Ishikawa (cell line): ENCODE measurements around the gene SVEP1.

Experiments used
- CEBPB ChIP-seq: IDR thresholded peaks from 2 replicates; pipeline ENCODE4 v1.6.1; 2012
- CREB1 ChIP-seq: IDR thresholded peaks from 2 replicates; pipeline ENCODE4 v1.6.1; 2012; ENCODE audit warnings: low read depth
- EGR1 ChIP-seq: IDR thresholded peaks from 2 replicates; pipeline ENCODE4 v1.6.1; 2012
- EP300 ChIP-seq: IDR thresholded peaks from 2 replicates; pipeline ENCODE4 v1.6.1; 2012; ENCODE audit warnings: borderline replicate concordance
- FOXM1 ChIP-seq: IDR thresholded peaks from 2 replicates; pipeline ENCODE4 v1.6.1; 2012; ENCODE audit warnings: low read depth, borderline replicate concordance
- NFIC ChIP-seq: IDR thresholded peaks from 2 replicates; pipeline ENCODE4 v1.6.1; 2012
- RAD21 ChIP-seq: IDR thresholded peaks from 2 replicates; pipeline ENCODE4 v1.6.1; 2012; ENCODE audit warnings: low read depth
- TAF1 ChIP-seq: IDR thresholded peaks from 2 replicates; pipeline ENCODE4 v1.6.1; 2012; ENCODE audit warnings: low read depth, mild to moderate bottlenecking
- TCF12 ChIP-seq: IDR thresholded peaks from 2 replicates; pipeline ENCODE4 v1.6.1; 2012; ENCODE audit warnings: low read depth
- TEAD4 ChIP-seq: IDR thresholded peaks from 2 replicates; pipeline ENCODE4 v1.6.1; 2012
- YY1 ChIP-seq: IDR thresholded peaks from 2 replicates; pipeline ENCODE4 v1.6.1; 2012; ENCODE audit warnings: low read depth
- ZBTB7A ChIP-seq: IDR thresholded peaks from 2 replicates; pipeline ENCODE4 v1.6.1; 2012; ENCODE audit warnings: low read depth
- TF ChIP-seq, protein P1 (sequence below): IDR thresholded peaks from 2 replicates; pipeline ENCODE4 v1.6.1; 2012
- TF ChIP-seq, protein P2 (sequence below): IDR thresholded peaks from 2 replicates; pipeline ENCODE4 v1.6.1; 2012; ENCODE audit warnings: low read depth, mild to moderate bottlenecking

DNA sequence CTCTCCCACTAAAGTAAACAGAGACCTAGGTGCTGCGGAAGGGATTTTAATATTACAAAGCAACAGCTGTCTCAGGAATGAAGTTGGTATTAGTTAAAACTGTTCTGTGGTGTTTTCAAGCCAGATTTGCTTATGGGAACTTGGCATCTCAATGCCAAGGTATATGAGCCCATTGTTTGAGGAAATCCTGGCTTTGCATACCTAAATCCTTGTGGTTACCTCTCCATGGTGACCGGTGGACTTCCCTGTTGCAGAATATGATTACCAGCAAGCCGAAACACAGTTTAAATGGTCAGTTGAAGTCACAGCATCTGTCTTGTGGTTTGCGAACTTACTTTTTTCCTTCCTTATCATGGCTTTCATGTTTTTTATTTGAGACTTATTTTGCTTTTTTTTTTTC is 179.6 kb downstream of the SVEP1 start:
- TF ChIP-seq CREB1, result no peak
- no peak for TF ChIP-seq NFIC
- no peak for TF ChIP-seq TEAD4
- TF ChIP-seq ZBTB7A, result no peak
- TF ChIP-seq CEBPB, result no peak
- TF ChIP-seq YY1, result no peak
- TF ChIP-seq TCF12, result no peak
- TF ChIP-seq, protein P1, sequence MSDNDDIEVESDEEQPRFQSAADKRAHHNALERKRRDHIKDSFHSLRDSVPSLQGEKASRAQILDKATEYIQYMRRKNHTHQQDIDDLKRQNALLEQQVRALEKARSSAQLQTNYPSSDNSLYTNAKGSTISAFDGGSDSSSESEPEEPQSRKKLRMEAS, result no peak
- no peak for TF ChIP-seq RAD21
- TF ChIP-seq EP300, result no peak
- no peak for TF ChIP-seq FOXM1
- TF ChIP-seq TAF1, result no peak
- TF ChIP-seq, protein P2, sequence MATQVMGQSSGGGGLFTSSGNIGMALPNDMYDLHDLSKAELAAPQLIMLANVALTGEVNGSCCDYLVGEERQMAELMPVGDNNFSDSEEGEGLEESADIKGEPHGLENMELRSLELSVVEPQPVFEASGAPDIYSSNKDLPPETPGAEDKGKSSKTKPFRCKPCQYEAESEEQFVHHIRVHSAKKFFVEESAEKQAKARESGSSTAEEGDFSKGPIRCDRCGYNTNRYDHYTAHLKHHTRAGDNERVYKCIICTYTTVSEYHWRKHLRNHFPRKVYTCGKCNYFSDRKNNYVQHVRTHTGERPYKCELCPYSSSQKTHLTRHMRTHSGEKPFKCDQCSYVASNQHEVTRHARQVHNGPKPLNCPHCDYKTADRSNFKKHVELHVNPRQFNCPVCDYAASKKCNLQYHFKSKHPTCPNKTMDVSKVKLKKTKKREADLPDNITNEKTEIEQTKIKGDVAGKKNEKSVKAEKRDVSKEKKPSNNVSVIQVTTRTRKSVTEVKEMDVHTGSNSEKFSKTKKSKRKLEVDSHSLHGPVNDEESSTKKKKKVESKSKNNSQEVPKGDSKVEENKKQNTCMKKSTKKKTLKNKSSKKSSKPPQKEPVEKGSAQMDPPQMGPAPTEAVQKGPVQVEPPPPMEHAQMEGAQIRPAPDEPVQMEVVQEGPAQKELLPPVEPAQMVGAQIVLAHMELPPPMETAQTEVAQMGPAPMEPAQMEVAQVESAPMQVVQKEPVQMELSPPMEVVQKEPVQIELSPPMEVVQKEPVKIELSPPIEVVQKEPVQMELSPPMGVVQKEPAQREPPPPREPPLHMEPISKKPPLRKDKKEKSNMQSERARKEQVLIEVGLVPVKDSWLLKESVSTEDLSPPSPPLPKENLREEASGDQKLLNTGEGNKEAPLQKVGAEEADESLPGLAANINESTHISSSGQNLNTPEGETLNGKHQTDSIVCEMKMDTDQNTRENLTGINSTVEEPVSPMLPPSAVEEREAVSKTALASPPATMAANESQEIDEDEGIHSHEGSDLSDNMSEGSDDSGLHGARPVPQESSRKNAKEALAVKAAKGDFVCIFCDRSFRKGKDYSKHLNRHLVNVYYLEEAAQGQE, result no peak
- no peak for TF ChIP-seq EGR1
